Stomach (tissue), 4 donors: Measurements from ENCODE around the gene ADNP.

Source experiments
- EP300 ChIP-seq: sonication (generic); formaldehyde crosslinking; IDR thresholded peaks from one replicate; pipeline ENCODE4 v1.6.1; 2017; ENCODE audit warnings: antibody characterized with exemption
- POLR2A ChIP-seq, 4 donors: fragments of 450-650 bp; IDR thresholded peaks; one replicate each; pipeline ENCODE4 v1.6.1; 2016; ENCODE audit warnings: antibody characterized with exemption in 4 of 4, control low read depth in 2 of 4, mild to moderate bottlenecking in 1 of 4, moderate library complexity in 1 of 4
- TF ChIP-seq, protein P1 (sequence below), 7 experiments: fragments of 450-650 bp in 4 of 7; fragments of 200-600 bp in 3 of 7; sonication (generic) in 3 of 7; IDR thresholded peaks; one replicate each; pipeline ENCODE4 v1.5.1; 2016 to 2019; ENCODE audit warnings: antibody characterized with exemption in 7 of 7, control low read depth in 2 of 7, mild to moderate bottlenecking in 1 of 7

GRCh38 chr20:50865591-50865990, 65.6 kb downstream of the ADNP start:
- TF ChIP-seq, protein P1, sequence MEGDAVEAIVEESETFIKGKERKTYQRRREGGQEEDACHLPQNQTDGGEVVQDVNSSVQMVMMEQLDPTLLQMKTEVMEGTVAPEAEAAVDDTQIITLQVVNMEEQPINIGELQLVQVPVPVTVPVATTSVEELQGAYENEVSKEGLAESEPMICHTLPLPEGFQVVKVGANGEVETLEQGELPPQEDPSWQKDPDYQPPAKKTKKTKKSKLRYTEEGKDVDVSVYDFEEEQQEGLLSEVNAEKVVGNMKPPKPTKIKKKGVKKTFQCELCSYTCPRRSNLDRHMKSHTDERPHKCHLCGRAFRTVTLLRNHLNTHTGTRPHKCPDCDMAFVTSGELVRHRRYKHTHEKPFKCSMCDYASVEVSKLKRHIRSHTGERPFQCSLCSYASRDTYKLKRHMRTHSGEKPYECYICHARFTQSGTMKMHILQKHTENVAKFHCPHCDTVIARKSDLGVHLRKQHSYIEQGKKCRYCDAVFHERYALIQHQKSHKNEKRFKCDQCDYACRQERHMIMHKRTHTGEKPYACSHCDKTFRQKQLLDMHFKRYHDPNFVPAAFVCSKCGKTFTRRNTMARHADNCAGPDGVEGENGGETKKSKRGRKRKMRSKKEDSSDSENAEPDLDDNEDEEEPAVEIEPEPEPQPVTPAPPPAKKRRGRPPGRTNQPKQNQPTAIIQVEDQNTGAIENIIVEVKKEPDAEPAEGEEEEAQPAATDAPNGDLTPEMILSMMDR (IDR thresholded peaks at IDR 0.05): no peak
- TF ChIP-seq POLR2A (IDR thresholded peaks at IDR 0.05): no peak
- TF ChIP-seq EP300: no peak
